ENCODE results near the gene SDR42E2. TPM values are rescaled to one million over a fixed set of nuclear protein-coding genes. Genes with fewer than 3 reads are reported as not detected.

SDR42E2 gene
- total and polyA plus RNA-seq, 2 donors (not counting 3 experiments of a cell fraction or from before 2014, with no cell fraction given): 0.03 to 0.13 TPM

- dilution Hi-C loops (cut with MboI; ENCODE audit: extremely low pct_ligation_motif_present, low sequenced_read_pairs): no loop called here
These were observed 48.0 kb downstream of the SDR42E2 start for GRCh38 chr16:22210285-22210684.

More at GRCh38 chr16:22210285-22210684, 48.0 kb downstream of the SDR42E2 start:
- no TSS peak for BruUV-seq (replicated peaks)
- Histone ChIP-seq H3K9me1 (replicated peaks; ENCODE audit: control insufficient read depth, extremely low read depth, insufficient read depth, low read length) (no peaks in the 10 kb centered on the region), H3K4me3 (replicated peaks in 1 of 3; ENCODE audit: insufficient read depth in 1 of 3, low read depth in 1 of 3, low read length in 3 of 3) (no peak overlapping the region), H3K27me3 (ENCODE audit: control insufficient read depth in 2 of 2, insufficient read depth in 2 of 2, low read length in 2 of 2) (no peaks in the 10 kb centered on the region), H3K9me3 (replicated peaks; ENCODE audit: control insufficient read depth, insufficient read depth, low read length) (no peaks in the 10 kb centered on the region), H4K20me1 (replicated peaks; ENCODE audit: control insufficient read depth, extremely low read depth, insufficient read depth, low read length) (no peaks in the 10 kb centered on the region), H2AFZ (ENCODE audit: low read depth, low read length) (no peak overlapping the region), H3K27ac (ENCODE audit: insufficient read depth, low read depth, low read length) (no peak overlapping the region), H3K9ac (replicated peaks; ENCODE audit: extremely low read depth, insufficient read depth, low read length) (no peak overlapping the region), H3K4me1 (ENCODE audit: control insufficient read depth, extremely low read depth, insufficient read depth, low read length) (peaks cover 16% of the 10 kb centered on the region), H3K79me2 (ENCODE audit: control insufficient read depth, insufficient read depth, low read length) (peaks cover 57% of the 10 kb centered on the region), H3K4me2 (ENCODE audit: insufficient read depth, low read length) (no peak overlapping the region), H3K36me3 (ENCODE audit: control insufficient read depth in 2 of 2, extremely low read depth in 1 of 2, insufficient read depth in 2 of 2, low read length in 2 of 2) (no peaks in the 10 kb centered on the region)
- ChIA-PET POLR2A (no interaction called here), CTCF (interaction anchor here (1.0 to 1.7 kb wide), 5 partner anchors 11 to 133 kb away, joined by 3 read pairs; no protein-coding TSS in a partner anchor)
- TF ChIP-seq POLR2AphosphoS5 (IDR thresholded peaks at IDR 0.05; ENCODE audit: insufficient read depth, low read depth, low read length) (no peak), MYC (IDR thresholded peaks at IDR 0.05; ENCODE audit: low read depth, low read length) (no peak), CTCF (IDR thresholded peaks at IDR 0.05; ENCODE audit: extremely low read depth in 1 of 2, insufficient read depth in 1 of 2, low read depth in 1 of 2, low read length in 2 of 2) (no peak), GATA2 (IDR thresholded peaks at IDR 0.05; ENCODE audit: insufficient read depth, insufficient read length, low read depth, low read length) (no peak), EZH2 (IDR thresholded peaks at IDR 0.05; ENCODE audit: borderline replicate concordance, low read depth, low read length, severe bottlenecking) (no peak)
- FAIRE-seq (peak; percentile 40), DNase-seq (ENCODE audit: low read depth, low spot score) (no peak)
- intact Hi-C loops (cut with micrococcal nuclease): no loop called here
